NCI-H128 (cell line): ENCODE measurements around the gene KCNG1.

Experiments
- DNase-seq: peaks from one replicate; lab custom pipeline; 2025; ENCODE audit not compliant: unreplicated experiment; lab: John Stamatoyannopoulos, UW

KCNG1 gene

DNA sequence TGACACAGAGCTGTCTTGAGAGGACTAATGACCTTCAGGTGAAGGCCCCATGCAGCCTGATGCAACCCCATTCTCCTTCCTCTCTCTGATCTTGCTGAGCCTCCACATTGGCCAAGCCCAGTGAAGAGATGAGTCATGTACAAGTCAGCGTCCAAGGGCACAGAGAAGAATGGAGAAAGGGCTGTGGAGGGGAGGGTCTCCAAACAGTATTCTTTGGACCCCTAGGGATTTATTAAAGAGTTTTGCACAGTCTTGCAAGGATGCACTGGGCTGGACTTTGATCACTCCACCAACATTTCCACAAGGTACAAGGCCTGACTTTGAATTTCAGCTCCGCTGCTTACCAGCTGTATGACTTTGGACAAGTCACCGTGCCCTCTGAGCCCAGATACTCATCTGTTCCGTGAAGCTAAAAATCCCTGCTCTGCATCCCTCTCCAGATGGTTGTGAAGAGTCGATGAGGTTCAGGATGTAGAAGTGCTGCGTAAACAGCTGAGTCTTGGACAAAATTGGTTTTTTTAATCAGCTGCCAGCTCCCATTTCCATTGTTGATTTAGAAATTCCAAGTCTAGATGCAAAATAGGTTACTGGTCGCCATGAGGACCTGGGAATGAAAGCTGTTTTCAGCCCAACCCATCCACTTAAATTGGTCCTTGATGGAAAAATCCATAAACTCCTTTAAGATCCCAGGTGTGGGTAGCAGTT, 14.1 kb upstream of the KCNG1 start:
- no peak for DNase-seq

DNA sequence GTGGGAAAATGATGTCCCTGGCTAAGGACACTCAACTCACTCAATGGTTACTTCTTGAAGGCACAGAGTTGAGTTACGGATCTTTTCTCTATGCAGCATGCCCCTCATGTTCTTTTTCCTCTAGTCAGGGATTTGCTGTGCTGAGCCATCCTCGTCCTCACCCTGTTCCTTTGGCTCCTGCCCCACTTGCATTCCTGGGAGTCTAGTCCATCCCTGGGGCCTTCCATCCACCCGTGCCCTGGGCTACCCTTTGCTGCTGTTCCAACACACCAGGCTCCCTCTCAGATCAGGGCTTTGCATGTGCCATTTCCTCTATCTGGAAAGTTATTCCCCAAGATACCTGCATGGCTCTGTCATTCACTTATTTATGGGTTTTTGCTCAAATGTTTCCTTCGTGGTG, 13.3 kb upstream of the KCNG1 start:
- DNase-seq = no peak

DNA sequence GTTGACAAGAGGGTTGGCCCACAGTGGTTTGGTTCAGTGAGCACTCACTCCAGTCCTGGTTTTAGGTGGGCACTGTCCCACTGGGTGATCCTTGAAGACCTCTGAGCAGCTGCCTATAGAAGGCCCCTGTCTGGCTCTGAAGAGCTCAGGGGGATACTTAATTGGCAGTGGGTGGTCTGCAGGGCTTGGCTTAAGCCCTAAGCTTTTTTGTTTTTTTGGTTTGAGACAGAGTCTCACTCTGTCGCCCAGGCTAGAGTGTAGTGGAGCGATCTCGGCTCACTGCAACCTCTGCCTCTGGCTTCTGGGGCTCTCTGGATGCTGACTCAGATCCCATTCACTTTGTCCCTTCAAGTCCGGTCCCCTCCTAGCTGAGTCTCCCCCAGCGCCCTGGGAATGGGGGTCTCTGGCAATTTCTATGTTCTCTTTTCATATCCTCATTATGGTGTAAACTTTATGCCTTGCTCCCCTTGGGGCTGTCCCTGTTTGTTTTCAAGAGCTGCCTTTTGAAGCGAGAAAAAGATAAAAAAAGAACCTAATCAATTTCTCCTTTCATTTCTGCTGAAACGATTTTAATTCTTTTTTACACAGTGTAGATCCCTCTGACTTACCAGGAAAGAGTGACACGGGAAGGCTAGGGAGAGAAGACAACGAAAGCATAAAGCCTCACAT, 12.2 kb upstream of the KCNG1 start:
- DNase-seq = no peak

DNA sequence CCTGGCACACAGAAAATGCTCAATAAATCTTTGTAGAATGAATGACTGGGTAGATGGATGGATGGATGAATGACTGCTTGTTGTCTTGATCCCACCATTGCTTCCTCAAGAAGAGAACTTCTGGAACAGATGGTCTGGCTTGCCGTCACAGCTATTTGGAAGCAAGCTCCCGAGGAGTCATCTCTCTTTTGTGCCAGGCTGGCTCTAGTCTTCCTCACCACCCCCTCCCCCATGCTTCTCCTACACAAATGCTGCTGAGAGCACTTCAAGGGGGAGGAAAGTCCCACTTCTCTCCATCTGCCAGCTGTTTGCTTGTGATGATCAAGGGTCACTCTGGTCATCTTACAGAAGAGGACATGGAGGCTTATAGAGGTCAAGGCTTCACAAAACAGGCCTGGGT, 11.6 kb upstream of the KCNG1 start:
- no peak for DNase-seq

DNA sequence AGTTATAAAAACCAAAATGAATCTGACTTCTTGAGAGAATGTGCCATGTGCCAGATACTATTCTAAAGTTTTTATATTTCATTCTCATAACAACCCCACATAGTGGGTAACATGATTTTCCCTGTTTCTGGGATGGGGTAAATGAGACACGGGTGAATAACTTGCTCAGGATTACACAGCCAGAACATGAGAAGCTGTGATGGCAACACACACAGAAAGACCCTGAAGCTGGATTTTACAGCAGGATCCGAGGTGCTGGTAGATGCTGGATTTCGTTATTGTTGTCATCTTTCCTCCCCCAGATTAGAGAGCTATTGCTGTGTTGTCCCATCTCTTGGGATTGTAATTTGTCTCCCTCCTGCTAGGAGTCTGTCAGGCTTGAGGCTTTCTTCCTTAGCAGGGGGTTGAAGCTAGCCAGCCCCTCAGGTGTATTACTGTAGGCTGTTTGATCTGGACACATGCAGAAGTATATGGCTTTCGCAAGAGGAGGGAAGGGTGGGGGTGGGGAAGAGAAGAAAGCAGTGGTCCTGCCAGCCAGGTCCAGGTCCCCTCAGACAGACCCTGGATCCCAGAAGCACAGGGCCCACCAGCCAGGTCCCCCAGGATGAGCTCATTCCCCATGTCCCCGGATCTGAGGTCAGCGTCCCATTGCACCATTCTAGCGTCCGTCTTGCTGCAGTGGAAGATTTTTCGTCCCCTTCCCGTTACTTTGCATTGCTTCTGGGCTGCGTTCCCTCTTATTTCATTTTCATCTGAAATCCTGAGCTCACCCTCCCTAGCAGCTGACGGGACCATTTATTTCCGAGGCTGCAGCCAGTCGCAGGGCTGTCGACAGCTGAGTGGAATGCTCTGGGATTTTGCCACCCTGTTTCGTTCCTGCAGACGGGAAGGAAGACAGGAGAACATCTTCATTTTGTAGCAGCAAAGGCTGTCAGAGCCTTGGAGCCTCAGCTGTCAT, 7.3 kb upstream of the KCNG1 start:
- DNase-seq = no peak

DNA sequence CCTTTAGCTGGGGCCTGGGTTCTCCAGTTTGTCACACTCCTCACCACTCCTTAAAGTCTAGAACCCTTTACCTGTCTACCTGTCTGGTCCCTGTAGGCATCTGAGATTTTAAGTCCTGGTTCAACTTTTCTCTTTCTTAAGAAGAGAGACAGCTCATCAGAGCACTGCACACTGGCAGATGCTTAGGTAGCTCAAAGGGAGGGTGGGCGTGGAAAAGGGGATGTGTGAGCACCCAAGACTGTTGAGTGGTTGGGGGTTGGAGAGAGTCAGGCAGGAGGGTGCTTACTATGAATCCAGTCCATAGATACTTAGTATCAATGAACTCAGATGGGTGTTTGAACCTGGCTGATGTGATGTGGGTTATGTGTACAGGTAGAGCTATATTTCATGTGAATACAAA, 6.6 kb upstream of the KCNG1 start:
- no peak for DNase-seq

DNA sequence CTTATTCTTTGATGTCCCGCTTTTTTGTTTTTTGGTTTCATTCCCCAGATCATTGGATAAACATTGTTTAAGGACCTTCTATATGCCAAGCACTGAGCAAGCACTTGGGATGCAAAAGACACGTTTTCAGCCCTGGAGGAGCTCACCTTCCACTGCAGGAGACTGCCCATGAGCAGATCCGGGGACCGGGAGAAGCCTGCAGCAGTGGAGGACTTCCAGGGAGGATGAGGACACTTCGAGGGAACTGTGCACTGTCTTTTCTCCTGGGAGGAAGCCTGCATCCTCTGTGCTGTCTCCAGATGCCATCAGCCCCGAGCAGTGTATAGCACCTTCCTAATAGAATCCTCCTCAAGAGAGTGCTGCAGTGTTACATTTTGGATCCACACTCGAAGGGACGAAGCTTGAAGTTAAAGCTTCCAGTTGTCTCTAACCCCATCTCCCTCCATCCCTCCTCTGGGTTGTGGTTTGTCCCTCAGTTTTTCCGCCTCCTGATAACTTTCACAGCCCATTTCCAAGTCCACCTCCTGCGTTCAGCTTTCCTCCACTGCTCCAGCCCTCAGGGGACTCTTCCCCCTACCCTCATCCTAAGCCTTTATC, 5.8 kb upstream of the KCNG1 start:
- no peak for DNase-seq

DNA sequence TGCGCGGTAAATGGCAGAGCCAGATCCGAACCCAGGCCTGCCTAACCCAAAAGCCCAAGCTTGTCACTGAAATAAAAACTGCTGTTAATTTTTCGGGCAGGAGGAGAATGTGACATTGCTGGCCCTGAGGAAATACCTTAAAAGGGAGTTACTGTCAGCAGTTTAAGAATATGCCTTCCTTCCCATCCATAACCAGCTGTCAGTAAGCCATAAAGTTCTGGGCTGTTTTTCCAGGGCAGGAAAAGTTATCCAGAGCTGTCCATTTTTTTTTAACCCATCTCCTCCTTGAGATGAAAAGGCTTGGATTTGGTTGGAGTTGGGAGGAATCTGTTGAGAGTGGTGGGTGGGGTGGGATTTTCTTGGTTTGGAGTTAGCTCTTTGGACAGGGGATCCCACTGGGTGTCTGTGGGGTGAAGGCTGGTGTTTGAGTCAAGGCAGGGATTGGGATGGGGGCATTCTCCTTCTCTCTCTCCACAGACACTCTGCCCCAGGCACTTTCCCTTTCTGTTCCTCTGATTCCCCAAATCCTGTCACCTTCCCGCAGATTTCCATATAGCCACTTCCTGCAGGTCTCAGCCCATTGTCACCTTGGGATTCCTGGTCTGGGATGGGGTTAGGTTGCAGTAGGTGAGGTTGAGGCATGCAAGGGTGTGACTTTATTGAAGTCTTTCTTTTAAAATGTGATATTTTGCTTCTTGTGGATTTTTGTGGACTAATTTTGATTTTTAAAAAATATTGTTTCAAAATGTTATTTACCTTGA, 4.3 kb upstream of the KCNG1 start:
- DNase-seq = no peak

DNA sequence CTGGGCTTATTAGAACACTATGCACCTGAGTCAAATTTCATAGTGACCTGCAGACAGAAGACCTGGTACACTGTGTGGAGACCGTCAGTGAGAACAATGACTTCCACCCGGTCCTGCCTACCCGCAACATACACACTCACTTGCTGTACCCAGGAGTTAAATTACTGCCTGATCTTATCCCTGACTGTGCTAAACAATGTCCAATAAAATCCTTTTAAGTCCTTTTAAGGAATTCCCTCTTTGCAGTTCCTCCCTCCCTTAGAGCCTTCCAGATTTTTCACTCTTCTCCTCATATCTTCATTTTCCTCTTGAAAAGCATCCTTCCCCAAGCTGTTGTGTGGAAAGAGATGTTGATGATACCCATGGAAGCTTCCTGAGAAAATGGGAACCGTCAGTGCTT, 3.4 kb upstream of the KCNG1 start:
- DNase-seq = no peak

DNA sequence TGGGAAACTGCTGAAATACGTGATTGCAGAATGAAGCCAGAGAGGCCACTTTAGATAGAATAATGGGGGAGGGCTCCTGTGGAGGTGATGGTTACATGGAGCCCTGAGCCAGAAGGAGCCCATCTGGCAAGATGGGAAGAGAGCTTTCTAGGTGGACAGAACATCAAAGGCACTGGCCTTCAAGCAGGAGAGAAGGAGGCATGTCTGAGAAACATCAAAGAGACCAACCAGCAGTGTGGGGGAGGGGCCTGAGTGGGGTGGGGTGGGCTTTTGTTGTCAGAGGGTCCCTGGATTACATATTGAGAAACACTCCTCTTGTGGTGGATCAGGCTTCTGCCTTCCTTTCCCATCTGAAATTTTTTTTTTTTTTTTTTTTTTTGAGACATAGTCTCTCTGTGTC, 1.9 kb upstream of the KCNG1 start:
- no peak for DNase-seq

DNA sequence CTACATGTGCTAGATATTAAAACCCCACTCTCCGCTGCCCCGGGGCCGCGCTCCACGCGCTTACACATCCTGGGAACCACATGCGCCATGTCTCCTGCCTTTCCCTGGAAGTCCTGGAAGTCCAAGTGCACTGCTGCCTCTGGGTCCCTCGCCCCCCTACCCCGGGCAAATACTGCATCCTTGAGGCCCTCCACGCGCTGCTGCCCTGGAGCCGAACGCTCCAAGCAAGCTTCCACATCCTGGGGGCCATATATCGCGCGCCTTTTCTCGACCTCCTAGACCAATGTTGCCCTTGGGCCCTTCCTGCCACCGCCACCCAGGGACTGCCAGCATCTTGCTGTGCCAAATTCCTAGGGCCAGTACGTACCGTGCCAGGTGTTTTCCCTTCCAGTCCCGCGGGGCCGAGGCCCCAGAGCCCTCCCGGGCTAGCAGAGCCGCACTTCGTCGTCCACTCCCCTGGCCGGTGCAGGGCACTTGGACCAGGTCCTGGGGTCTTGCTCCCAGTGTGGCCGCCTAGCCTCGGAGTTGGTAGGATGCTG, 779 bp upstream of the KCNG1 start:
- no peak for DNase-seq

DNA sequence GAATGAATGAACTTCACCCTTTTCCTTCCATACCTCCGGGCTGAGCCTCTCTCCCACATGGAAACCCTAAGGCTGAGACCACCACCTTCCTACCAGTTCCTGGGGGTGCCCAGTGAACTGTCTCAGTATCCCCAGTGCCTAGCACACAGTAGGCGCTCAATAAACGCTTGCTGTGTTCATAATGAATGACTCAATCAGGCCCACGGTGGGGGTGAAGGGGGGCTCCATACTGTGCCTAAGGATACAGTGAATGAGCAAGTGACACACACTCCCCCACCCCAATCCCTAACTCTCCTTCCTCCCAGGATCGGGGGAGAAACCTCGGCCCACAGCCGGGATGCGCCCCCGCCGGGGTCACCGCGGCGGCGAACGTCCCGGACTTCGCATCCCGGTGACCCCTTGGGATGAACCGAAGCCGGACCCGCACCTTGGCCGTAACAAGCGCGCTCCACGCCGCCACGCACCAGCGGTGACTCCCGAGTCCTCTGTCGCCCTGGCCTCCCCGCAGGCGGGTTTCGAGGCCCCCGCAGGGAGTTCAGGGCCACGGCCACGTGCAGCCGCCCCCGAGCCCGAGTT, 592 bp downstream of the KCNG1 start:
- DNase-seq = no peak

DNA sequence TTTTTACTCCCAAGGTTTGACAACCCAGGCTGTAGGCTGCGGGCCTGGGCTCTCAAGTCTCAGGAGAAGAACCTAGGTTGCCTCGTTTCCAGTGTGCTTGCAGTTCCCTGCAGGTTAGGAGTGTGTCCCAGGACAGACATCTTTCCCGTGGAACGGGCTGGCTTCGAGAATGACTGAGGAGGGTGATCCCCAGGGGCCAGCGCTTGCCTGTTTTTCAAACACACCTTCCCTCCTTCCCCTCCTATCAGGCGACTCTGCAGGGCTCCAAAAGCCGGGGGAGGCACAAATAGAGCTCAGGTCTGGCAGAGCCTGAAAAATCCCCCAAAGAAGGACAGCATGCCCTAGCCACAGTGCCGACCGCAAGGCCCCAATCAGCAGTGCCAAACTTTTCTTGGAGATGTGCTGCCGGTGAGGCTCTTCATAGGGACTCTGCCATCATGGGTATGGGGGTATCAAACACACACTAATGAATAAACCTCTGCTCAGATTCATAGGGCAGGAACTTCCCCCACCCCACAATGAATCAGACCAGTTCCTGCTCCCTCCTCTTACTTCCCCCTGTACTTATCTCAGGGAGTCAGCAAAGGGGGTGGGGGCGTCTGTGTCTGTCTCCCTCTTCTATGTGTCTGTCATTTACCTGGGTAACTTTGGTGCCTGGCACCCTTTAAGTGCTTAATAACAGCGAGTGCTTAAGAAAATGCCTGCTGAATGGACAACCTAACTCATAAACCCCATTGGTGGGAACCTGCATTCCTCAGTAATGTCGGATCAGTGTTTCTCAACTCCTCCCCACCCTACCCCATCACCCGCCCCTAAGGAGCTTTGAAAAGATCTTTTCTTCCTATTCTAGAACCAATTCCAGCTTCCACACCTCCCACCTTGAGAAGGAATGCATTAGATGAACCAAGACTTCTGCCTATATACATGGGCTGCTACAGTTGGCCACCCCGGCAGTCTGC, 1.6 kb downstream of the KCNG1 start:
- DNase-seq = no peak

DNA sequence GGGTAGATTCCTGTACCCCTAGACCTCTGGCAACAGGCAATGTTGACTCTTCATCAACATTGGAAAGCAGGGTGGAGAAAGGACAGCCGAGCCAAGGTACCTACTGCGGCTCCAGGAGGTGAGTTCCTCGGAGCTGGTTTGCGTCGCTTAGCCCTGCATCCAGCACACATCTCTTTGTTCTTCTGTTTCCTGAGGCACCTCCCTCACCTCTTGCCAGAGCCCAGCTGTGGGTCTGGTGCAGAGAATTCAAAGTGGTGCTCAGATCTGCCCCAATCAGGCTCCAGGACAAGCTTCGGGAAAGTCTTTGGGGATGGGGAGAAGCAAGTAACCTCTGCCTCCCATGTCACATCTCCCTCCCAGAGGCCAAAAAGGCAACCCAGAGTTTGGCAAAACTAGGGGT, 2.2 kb downstream of the KCNG1 start:
- no peak for DNase-seq

DNA sequence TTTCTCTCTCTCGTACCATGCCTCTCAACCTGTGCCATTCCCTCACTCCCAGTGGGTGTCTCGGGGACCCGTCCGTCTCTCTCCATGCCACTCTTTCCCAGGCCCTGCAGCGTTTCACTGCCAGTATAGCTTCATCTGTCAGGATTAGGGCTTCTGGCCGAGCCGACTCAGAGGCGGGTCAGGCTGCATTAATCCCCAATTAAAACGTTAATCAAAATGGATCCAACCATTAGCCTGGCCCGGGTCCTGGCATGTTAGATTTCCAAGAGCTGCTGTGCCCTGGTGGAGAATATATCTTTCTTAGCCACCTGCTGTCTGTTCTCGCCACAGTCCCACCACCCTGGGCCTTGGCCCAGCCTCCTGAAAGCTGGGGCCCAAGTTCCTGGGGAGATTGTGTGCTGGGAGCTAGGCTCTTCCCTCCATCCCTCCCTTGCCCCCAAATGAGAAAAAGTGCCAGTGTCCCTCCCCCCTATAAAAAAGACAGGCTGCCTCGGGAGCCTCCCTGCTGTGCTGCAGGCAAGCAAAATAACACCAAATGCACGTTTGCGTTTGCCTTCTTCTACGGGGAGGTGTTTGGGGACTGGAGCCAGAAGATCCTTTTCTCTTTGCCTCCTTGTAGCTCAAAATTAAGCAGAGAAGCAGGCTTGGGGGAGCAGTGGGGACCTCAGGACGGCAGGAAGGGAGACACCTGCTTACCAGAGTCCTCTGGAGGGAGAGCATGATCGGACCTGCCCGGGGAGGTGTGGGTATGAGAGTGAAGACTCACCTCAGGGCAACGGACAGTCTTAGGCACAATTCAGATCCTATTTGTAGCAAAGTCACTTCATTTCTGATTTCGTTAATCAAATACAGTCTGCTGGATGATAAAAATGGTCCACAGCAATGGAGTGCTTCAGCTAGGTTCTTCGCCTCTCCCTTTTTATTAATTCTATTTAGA, 3.0 kb downstream of the KCNG1 start:
- no peak for DNase-seq

DNA sequence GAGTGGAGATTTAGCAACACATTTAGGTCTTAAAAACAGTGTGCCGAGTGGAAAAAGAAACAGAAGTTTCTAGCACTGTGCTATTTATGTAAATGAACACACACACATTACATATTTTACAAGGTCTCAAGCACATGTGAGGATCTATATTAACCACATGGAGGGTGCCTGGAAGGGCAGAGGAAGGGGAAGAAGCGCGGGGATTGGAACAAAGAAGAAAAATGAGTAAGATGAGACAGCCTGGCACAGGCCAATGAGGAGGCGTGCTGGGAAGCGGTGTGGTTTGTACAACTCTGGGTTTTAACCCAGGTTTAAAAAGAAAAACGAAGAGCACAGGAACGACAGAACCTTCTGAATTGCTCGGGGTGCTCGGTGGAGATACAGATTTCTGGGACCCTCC, 5.7 kb downstream of the KCNG1 start:
- no peak for DNase-seq

DNA sequence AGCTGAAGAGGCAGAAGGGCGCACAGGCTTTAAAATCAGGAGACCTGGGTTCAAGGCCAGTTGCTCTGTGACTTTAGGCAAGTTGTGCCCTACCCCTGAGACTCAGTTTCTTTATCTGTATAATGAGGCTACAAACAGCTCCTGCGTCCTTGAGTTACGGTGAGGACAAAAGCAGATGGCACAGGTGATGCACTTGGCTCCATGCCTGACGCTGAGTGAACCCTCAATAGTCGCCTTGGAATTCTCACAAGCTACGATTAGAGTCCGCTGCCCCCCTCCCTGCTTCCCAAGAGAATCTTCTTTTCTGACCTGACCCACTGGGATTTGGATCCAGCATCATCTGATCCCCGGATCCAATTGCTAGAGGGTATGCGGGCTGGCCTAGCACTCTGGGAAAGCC, 6.4 kb downstream of the KCNG1 start:
- DNase-seq = no peak
